Activated naive CD8-positive, alpha-beta T cell treated with anti-CD3 and anti-CD28 coated beads for 36 hours (primary cell): ENCODE results near the gene PIMREG. TPM values are rescaled to one million over a fixed set of nuclear protein-coding genes. Genes with fewer than 3 reads are reported as not detected.
A peak's percentile ranks its signal among the peaks of the same experiment; 100 is the strongest.

Experiments used
- DNase-seq: peaks from one replicate; pipeline ENCODE4 v3.0.0; 2021
- H3K27ac Mint-ChIP-seq: one replicate; pipeline ENCODE4 v1.8.0; 2022; ENCODE audit warnings: mild to moderate bottlenecking, moderate library complexity, mixed read lengths
- H3K27me3 Mint-ChIP-seq: one replicate; pipeline ENCODE4 v1.8.0; 2022; ENCODE audit warnings: mild to moderate bottlenecking, mixed read lengths
- H3K36me3 Mint-ChIP-seq: one replicate; pipeline ENCODE4 v1.8.0; 2021; ENCODE audit warnings: mild to moderate bottlenecking, mixed read lengths
- H3K4me1 Mint-ChIP-seq: one replicate; pipeline ENCODE4 v1.8.0; 2021; ENCODE audit warnings: mixed read lengths
- H3K4me3 Mint-ChIP-seq: one replicate; pipeline ENCODE4 v1.8.0; 2022; ENCODE audit warnings: mild to moderate bottlenecking, moderate library complexity, mixed read lengths
- H3K9me3 Mint-ChIP-seq: one replicate; pipeline ENCODE4 v1.8.0; 2022; ENCODE audit warnings: mixed read lengths
- total RNA-seq, 2 experiments: library from RNA; stranded (reverse); gene quantifications; one replicate each; pipeline ENCODE4 v1.2.3, GENCODE V29; 2021

The PIMREG gene
- total RNA-seq, 2 experiments from 2014 or later: 4.8 to 5.7 TPM

DNA sequence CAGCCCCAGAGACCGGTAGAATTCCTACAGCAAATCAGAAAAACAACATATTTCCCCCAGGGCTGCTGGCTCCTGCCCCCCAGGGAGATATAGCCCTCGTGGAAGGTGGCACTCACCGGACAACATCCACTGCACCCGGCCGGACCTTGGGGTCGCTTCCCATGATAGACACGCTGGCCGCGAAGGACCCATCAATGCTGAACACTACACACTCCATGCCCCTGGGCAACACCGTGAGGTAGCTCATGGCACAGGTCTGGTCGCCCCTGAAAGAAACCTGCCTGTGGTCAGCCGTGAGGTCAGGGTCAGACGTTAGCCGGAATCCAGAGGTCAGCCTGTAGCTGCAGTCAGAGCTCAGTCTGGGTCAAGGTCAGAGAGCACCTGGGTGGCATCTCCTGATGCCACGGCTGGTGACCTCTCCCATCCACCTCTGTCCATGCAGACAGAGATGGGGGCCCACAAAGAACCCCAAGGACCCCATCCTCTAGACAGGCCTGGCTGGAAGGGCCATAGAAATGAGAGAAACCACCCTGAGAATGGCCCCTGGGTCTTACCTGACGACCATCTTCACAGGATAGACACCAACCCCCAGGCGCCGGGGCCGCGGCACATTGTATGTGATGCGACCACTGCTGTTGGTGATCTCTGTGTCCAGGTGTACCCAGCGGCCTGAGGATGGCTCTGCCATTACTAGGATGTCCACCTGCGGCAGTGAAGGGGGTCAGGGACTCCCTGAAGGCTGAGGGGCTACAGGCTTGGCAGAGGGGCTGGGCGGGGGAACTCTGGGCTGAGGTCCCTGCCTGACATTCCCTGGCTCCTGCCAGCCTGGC, 19.6 kb downstream of the PIMREG start:
- peaks cover 9% of the 10 kb centered on the region for H3K4me1 Mint-ChIP-seq
- no peaks in the 10 kb centered on the region for H3K27me3 Mint-ChIP-seq
- H3K9me3 Mint-ChIP-seq: no peaks in the 10 kb centered on the region
- no peaks in the 10 kb centered on the region for H3K36me3 Mint-ChIP-seq
- H3K27ac Mint-ChIP-seq: no peak overlapping the region
- DNase-seq: no peak
- H3K4me3 Mint-ChIP-seq: no peak overlapping the region

GRCh38 chr17:6464446-6465041, 20.3 kb downstream of the PIMREG start:
- H3K9me3 Mint-ChIP-seq: no peaks in the 10 kb centered on the region
- peaks cover 9% of the 10 kb centered on the region for H3K4me1 Mint-ChIP-seq
- no peaks in the 10 kb centered on the region for H3K27me3 Mint-ChIP-seq
- no peak for DNase-seq
- no peak overlapping the region for H3K4me3 Mint-ChIP-seq
- no peak overlapping the region for H3K27ac Mint-ChIP-seq
- H3K36me3 Mint-ChIP-seq: no peaks in the 10 kb centered on the region

DNA sequence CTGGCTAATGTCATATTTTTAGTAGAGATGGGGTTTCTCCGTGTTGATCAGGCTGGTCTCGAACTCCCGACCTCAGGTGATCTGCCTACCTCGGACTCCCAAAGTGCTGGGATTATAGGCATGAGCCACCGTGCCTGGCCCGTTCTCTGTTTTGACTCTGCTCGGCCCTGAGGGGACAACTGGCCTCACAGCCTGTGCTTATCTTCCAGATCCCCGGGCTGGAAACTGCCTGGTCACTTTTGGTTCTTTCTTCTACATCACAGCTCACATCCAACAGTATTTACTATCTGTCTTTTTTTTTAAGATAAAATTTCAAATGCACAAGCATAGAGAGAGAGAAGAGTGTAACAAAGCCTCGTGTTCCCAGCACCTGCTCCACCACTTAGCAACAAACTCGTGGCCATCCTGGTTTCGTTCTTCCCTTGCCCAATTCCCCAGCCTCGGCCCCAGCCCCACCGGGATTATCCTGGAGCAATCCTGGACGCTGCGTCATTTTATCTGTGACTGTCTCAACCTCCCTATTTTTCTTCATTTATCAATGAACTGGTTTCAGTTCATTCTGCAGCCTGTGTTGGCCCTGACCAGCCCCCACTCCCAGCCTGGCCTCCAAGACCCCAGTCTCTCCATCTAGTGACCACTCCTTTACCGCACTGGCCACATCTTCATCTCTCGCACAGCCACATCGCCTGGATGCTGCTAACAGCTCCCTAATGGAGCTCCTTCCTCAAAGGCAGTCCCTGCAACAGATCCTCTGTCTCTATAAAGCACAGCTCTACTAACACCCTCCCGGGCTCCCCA, 21.1 kb downstream of the PIMREG start:
- no peak overlapping the region for H3K4me3 Mint-ChIP-seq
- no peaks in the 10 kb centered on the region for H3K9me3 Mint-ChIP-seq
- H3K36me3 Mint-ChIP-seq: no peaks in the 10 kb centered on the region
- no peak overlapping the region for H3K27ac Mint-ChIP-seq
- H3K4me1 Mint-ChIP-seq: peaks cover 9% of the 10 kb centered on the region
- no peak for DNase-seq
- H3K27me3 Mint-ChIP-seq: no peaks in the 10 kb centered on the region

- Mint-ChIP-seq H3K27me3 (no peaks in the 10 kb centered on the region), H3K9me3 (no peaks in the 10 kb centered on the region), H3K4me1 (no peaks in the 10 kb centered on the region), H3K27ac (no peak overlapping the region), H3K36me3 (no peaks in the 10 kb centered on the region), H3K4me3 (no peak overlapping the region)
- DNase-seq: no peak
Observed at GRCh38 chr17:6467567-6467966, 23.3 kb downstream of the PIMREG start.

DNA sequence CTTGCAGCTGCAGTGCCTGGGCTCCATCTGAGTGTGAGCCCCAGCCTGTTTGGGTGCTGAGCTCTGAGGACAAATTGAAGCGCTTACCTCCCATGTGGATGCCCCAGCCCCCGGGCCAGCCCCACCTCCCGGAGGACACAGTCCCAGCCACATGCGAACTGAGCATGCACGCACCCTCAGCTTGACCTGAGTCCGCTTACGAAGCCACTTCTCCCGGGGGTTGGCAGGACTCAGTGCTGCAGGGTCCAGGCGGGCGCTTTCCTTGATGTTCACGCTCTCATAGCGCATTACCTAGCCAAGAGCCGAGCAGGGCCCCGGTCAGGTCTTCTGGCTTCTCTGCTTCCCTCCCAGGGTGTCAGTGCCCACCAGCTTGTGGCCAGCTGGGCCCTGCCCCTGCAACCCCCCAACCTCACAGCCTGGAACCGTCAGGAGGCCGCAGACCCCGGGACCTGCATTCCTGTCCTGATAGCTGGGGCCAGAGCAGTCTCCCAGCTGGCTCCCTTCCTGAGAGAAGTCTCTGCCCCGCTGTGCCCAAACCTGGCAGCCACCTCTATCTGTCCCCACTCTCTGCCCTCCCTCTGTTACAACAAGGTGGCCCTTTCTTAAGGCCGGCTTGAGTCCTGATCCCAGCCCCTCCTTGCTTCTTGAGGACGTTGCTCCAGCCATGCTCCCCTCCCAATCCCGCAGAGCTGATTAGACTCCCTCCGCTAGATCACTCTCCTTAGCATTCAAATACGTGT, 24.0 kb downstream of the PIMREG start:
- Mint-ChIP-seq H3K36me3 (no peaks in the 10 kb centered on the region), H3K4me3 (no peak overlapping the region), H3K27me3 (no peaks in the 10 kb centered on the region), H3K27ac (no peak overlapping the region), H3K4me1 (peaks cover 2% of the 10 kb centered on the region), H3K9me3 (no peaks in the 10 kb centered on the region)
- no peak for DNase-seq

- Mint-ChIP-seq H3K36me3 (no peaks in the 10 kb centered on the region), H3K27ac (no peak overlapping the region), H3K27me3 (no peaks in the 10 kb centered on the region), H3K4me3 (no peak overlapping the region), H3K9me3 (no peaks in the 10 kb centered on the region), H3K4me1 (peaks cover 2% of the 10 kb centered on the region)
- DNase-seq: no peak
Observed at GRCh38 chr17:6470146-6470718, 26.0 kb downstream of the PIMREG start.

DNA sequence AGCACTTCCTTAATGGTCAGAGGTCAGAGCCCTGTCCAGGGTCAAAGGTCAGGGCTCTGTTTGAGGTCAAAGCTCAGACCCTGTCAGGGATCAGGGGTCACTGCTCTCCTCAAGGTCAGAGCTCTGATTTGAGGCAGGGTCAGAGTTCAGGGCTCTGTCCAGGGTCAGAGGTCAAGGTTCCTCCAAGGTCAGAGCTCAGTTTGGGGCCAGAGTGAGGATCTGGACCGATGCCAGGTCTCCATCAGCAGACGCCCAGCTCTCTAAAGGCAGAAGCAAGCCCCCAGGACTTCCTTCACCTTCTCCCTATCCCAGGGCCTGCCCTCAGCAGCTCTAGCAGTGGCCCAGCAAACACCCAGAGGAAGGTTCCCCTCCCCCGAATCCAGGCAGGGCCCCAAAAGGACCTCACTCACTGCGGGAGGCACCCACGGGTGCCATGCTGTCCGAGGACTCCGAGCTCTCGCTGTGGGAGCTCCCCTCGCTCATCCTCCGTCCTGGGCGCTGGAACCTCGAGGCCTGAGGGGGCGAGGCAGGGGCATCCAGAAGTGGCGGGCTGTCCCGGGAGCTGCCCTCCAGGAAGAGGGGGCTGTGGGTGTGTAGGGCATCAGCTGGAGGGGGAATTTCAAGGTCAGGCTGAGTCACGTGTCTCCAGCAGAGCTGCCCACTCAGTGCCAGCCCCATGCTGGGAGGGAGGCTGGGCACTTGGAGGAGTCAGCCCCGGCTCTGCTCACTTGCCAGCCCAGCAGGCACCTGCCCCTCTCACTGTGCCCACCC, 26.7 kb downstream of the PIMREG start:
- H3K4me3 Mint-ChIP-seq: no peak overlapping the region
- H3K4me1 Mint-ChIP-seq: peaks cover 2% of the 10 kb centered on the region
- no peaks in the 10 kb centered on the region for H3K9me3 Mint-ChIP-seq
- no peak for DNase-seq
- H3K27me3 Mint-ChIP-seq: no peaks in the 10 kb centered on the region
- no peaks in the 10 kb centered on the region for H3K36me3 Mint-ChIP-seq
- no peak overlapping the region for H3K27ac Mint-ChIP-seq

GRCh38 chr17:6471531-6472465, 27.5 kb downstream of the PIMREG start:
- no peak overlapping the region for H3K4me3 Mint-ChIP-seq
- H3K27ac Mint-ChIP-seq: no peak overlapping the region
- H3K36me3 Mint-ChIP-seq: no peaks in the 10 kb centered on the region
- peaks cover 2% of the 10 kb centered on the region for H3K4me1 Mint-ChIP-seq
- no peaks in the 10 kb centered on the region for H3K9me3 Mint-ChIP-seq
- no peaks in the 10 kb centered on the region for H3K27me3 Mint-ChIP-seq
- no peak for DNase-seq

GRCh38 chr17:6472517-6472916, 28.3 kb downstream of the PIMREG start:
- H3K27me3 Mint-ChIP-seq: no peaks in the 10 kb centered on the region
- no peak overlapping the region for H3K4me3 Mint-ChIP-seq
- H3K36me3 Mint-ChIP-seq: no peaks in the 10 kb centered on the region
- H3K27ac Mint-ChIP-seq: no peak overlapping the region
- no peaks in the 10 kb centered on the region for H3K9me3 Mint-ChIP-seq
- H3K4me1 Mint-ChIP-seq: peaks cover 2% of the 10 kb centered on the region
- DNase-seq: no peak

DNA sequence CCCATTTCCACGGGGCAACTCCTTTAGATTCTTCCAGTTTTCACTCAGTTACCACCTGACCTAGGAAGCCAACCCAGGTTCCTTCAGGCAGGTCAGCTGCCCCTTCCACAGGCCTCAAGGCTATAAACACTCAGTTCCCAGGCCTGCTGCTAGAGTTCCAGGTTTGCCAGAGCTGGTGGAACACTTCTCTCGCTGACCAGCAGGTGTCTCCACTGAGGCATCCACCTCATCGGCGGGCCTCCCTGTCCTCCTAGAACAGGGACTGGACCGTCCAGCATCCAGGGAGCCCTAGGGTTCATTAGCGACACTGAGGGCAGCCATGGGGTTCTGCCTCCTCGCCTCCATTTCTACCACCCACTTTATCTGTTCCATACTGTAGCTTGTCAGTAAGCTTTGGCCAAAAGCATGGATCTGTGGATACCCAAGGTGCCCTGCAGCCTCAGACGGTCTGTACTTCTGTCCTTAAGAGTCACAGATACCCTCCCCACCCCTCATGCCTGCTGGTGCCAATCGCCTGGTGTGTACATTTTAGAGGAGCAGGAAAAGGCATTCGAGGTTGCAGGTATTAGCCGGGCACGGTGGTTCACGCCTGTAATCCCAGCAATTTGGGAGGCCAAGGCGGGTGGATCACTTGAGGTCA, 29.0 kb downstream of the PIMREG start:
- Mint-ChIP-seq H3K36me3 (no peaks in the 10 kb centered on the region), H3K27me3 (no peaks in the 10 kb centered on the region), H3K9me3 (no peaks in the 10 kb centered on the region), H3K4me1 (peaks cover 2% of the 10 kb centered on the region), H3K4me3 (no peak overlapping the region), H3K27ac (no peak overlapping the region)
- DNase-seq: peak; percentile 63

GRCh38 chr17:6474376-6474775, 30.1 kb downstream of the PIMREG start:
- Mint-ChIP-seq H3K27ac (no peak overlapping the region), H3K9me3 (no peaks in the 10 kb centered on the region), H3K4me1 (peaks cover 2% of the 10 kb centered on the region), H3K27me3 (no peaks in the 10 kb centered on the region), H3K4me3 (no peak overlapping the region), H3K36me3 (no peaks in the 10 kb centered on the region)
- no peak for DNase-seq

DNA sequence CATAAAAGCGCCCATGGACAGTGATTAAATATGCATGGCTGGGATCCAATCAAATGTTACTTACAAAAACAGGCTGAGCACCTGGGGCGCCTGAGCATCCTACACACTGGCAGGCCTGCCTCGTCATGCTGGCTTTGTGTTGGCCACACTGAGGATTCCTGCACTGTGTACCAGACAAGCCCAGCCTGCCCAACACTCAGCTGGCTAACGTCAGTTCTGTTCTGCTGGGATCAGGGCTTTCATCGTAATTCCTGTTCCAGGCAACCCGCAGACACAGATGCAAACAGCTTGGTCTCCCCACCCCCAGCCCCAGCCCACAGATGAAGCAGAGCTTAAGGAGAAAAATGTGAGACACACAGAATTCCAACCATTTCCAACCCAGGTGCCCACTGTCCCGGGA, 30.7 kb downstream of the PIMREG start:
- H3K4me1 Mint-ChIP-seq: peaks cover 2% of the 10 kb centered on the region
- H3K27ac Mint-ChIP-seq: no peak overlapping the region
- no peaks in the 10 kb centered on the region for H3K27me3 Mint-ChIP-seq

GRCh38 chr17:6475411-6475810, 31.2 kb downstream of the PIMREG start:
- Mint-ChIP-seq H3K4me1 (peaks cover 2% of the 10 kb centered on the region), H3K36me3 (no peaks in the 10 kb centered on the region), H3K9me3 (no peaks in the 10 kb centered on the region)

More for the DNA sequence above, 30.7 kb downstream of the PIMREG start:
- DNase-seq: no peak
- Mint-ChIP-seq H3K36me3 (no peaks in the 10 kb centered on the region), H3K9me3 (no peaks in the 10 kb centered on the region), H3K4me3 (no peak overlapping the region)

More at GRCh38 chr17:6475411-6475810, 31.2 kb downstream of the PIMREG start:
- DNase-seq: no peak
- Mint-ChIP-seq H3K27ac (no peak overlapping the region), H3K27me3 (no peaks in the 10 kb centered on the region), H3K4me3 (no peak overlapping the region)
